GM18502 (cell line): ENCODE data around the gene FOXD4L1.
"Not testable (repeated sequence)": the region's sequence is repeated elsewhere in the genome, so short reads cannot be mapped to it uniquely, and the experiment has no call there.

Experiments used
- ATAC-seq: cut with Tn5 transposase; IDR thresholded peaks from one replicate; pipeline ENCODE4 v1.9.1; 2021; ENCODE audit warnings: mild to moderate bottlenecking; ENCODE audit not compliant: unreplicated experiment, poor library complexity

The FOXD4L1 gene

GRCh38 chr2:113521492-113521891 lies 23.0 kb downstream of the FOXD4L1 start:
- ATAC-seq: not testable (repeated sequence)

GRCh38 chr2:113524986-113525385 lies 26.5 kb downstream of the FOXD4L1 start:
- not testable (repeated sequence) for ATAC-seq

- peak; percentile 94 for ATAC-seq
Observed at GRCh38 chr2:113527350-113528045, 29.0 kb downstream of the FOXD4L1 start.

GRCh38 chr2:113528126-113528525 lies 29.7 kb downstream of the FOXD4L1 start:
- not testable (repeated sequence) for ATAC-seq

GRCh38 chr2:113528904-113529303 lies 30.4 kb downstream of the FOXD4L1 start:
- not testable (repeated sequence) for ATAC-seq

- not testable (repeated sequence) for ATAC-seq
Observed at GRCh38 chr2:113532991-113533390, 34.5 kb downstream of the FOXD4L1 start.

GRCh38 chr2:113536573-113536972 lies 38.1 kb downstream of the FOXD4L1 start:
- ATAC-seq: not testable (repeated sequence)

GRCh38 chr2:113540834-113541203 lies 42.4 kb downstream of the FOXD4L1 start:
- not testable (repeated sequence) for ATAC-seq

- ATAC-seq: not testable (repeated sequence)
Observed at GRCh38 chr2:113541204-113541975, 42.9 kb downstream of the FOXD4L1 start.

- ATAC-seq: not testable (repeated sequence)
Observed at GRCh38 chr2:113541976-113542485, 43.6 kb downstream of the FOXD4L1 start.

- ATAC-seq: not testable (repeated sequence)
Observed at GRCh38 chr2:113542529-113542928, 44.1 kb downstream of the FOXD4L1 start.
